ENCODE measurements around the gene GBF1.

GBF1 gene

GRCh38 chr10:102397222-102398171 lies 152.2 kb downstream of the GBF1 start:
- DNase-seq: no peak

- DNase-seq: no peak
These were observed 153.1 kb downstream of the GBF1 start for GRCh38 chr10:102398172-102399020.

- DNase-seq: peak; percentile 91 to 93
These were observed 154.1 kb downstream of the GBF1 start for GRCh38 chr10:102399217-102400021.

GRCh38 chr10:102400076-102400475 lies 154.7 kb downstream of the GBF1 start:
- no peak for DNase-seq

GRCh38 chr10:102400598-102401341 lies 155.4 kb downstream of the GBF1 start:
- DNase-seq: no peak

GRCh38 chr10:102401342-102401654 lies 156.0 kb downstream of the GBF1 start:
- no peak for DNase-seq

GRCh38 chr10:102401735-102402511 lies 156.6 kb downstream of the GBF1 start:
- no peak for DNase-seq

GRCh38 chr10:102402512-102402896 lies 157.2 kb downstream of the GBF1 start:
- DNase-seq: no peak

GRCh38 chr10:102403115-102403514 lies 157.8 kb downstream of the GBF1 start:
- no peak for DNase-seq

GRCh38 chr10:102404361-102405107 lies 159.2 kb downstream of the GBF1 start:
- DNase-seq: no peak

GRCh38 chr10:102405108-102405571 lies 159.8 kb downstream of the GBF1 start:
- no peak for DNase-seq

- no peak for DNase-seq
These were observed 160.3 kb downstream of the GBF1 start for GRCh38 chr10:102405632-102406031.

- no peak for DNase-seq
These were observed 161.5 kb downstream of the GBF1 start for GRCh38 chr10:102406815-102407214.

- DNase-seq: no peak
These were observed 162.2 kb downstream of the GBF1 start for GRCh38 chr10:102407425-102408130.

- DNase-seq: no peak
These were observed 162.9 kb downstream of the GBF1 start for GRCh38 chr10:102408131-102408727.

GRCh38 chr10:102408728-102409603 lies 163.6 kb downstream of the GBF1 start:
- DNase-seq: no peak

GRCh38 chr10:102409604-102410428 lies 164.5 kb downstream of the GBF1 start:
- DNase-seq: no peak
